Panc1 (cell line): ENCODE data around the gene SPATA16.

ENCODE experiments used
- CTCF ChIP-seq: fragments of 450-650 bp; IDR thresholded peaks from 2 replicates; pipeline ENCODE4 v1.5.1; 2017; ENCODE audit warnings: mild to moderate bottlenecking
- POLR2AphosphoS5 ChIP-seq: IDR thresholded peaks from 2 replicates; pipeline ENCODE4 v1.6.1; 2012; ENCODE audit warnings: mild to moderate bottlenecking, low read depth, low read length, moderate library complexity
- REST ChIP-seq, 2 experiments: IDR thresholded peaks; 2 replicates each; pipeline ENCODE4 v1.6.1; 2011 to 2012; ENCODE audit warnings: low read depth in 2 of 2, control low read depth in 1 of 2, low read length in 1 of 2, mild to moderate bottlenecking in 1 of 2, moderate library complexity in 1 of 2; ENCODE audit not compliant: insufficient read depth in 1 of 2
- SIN3A ChIP-seq: IDR thresholded peaks from 2 replicates; pipeline ENCODE4 v1.6.1; 2012; ENCODE audit warnings: low read depth, mild to moderate bottlenecking, low read length, moderate library complexity, borderline replicate concordance; ENCODE audit not compliant: insufficient read depth
- TCF7L2 ChIP-seq: IDR thresholded peaks from 2 replicates; pipeline ENCODE4 v1.6.1; 2011; ENCODE audit warnings: mild to moderate bottlenecking, low read depth, low read length, inconsistent platforms

- TF ChIP-seq CTCF = no peak
- no peak for TF ChIP-seq POLR2AphosphoS5
- no peak for TF ChIP-seq REST (IDR thresholded peaks at IDR 0.05; ENCODE audit: insufficient read depth in 1 of 2, low read depth in 2 of 2, low read length in 1 of 2)
- TF ChIP-seq SIN3A = no peak
- TF ChIP-seq TCF7L2 = no peak
Measured at GRCh38 chr3:173028351-173028750, 112.7 kb downstream of the SPATA16 start.
